ENCODE results near the gene DLAT.

DNA sequence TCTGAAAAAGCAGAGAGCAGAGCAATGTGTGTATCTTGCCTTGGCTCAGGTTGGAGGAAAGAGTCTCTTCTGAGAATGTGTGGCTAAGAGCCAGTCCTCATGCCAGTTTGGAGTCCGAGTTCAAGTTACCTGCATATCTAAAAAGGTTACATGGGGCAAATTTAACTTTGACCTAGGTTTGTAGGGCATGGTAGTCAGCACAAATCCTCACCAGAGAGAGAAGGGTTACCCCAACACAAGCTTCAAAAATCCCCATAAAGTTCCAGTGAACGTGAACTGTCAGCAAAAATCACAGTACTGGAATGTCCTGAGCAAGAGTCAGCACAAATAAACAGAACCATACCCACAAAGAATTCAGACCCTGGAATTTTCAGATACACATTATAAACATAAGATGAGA lies 75.3 kb downstream of the DLAT start:
- TF ChIP-seq, protein P1, sequence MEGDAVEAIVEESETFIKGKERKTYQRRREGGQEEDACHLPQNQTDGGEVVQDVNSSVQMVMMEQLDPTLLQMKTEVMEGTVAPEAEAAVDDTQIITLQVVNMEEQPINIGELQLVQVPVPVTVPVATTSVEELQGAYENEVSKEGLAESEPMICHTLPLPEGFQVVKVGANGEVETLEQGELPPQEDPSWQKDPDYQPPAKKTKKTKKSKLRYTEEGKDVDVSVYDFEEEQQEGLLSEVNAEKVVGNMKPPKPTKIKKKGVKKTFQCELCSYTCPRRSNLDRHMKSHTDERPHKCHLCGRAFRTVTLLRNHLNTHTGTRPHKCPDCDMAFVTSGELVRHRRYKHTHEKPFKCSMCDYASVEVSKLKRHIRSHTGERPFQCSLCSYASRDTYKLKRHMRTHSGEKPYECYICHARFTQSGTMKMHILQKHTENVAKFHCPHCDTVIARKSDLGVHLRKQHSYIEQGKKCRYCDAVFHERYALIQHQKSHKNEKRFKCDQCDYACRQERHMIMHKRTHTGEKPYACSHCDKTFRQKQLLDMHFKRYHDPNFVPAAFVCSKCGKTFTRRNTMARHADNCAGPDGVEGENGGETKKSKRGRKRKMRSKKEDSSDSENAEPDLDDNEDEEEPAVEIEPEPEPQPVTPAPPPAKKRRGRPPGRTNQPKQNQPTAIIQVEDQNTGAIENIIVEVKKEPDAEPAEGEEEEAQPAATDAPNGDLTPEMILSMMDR (IDR thresholded peaks at IDR 0.05): no peak
- no peak for TF ChIP-seq POLR2A (IDR thresholded peaks at IDR 0.05)

Data from tibial nerve (tissue), 3 donors.